HepG2 (cell line): ENCODE results near the gene BICDL1.

Source experiments
- ESRRA ChIP-seq: sonication (generic); formaldehyde crosslinking; IDR thresholded peaks from 2 replicates; pipeline ENCODE4 v1.5.1; 2020; ENCODE audit warnings: mild to moderate bottlenecking, low read depth, missing genetic modification reagents
- KDM1A ChIP-seq: IDR thresholded peaks from 2 replicates; pipeline ENCODE4 v1.6.1; 2016; ENCODE audit warnings: missing compliant biosample characterization
- MEIS1 ChIP-seq: sonication (generic); formaldehyde crosslinking; IDR thresholded peaks from 2 replicates; pipeline ENCODE4 v1.9.0; 2021; ENCODE audit warnings: mild to moderate bottlenecking, missing genetic modification reagents, moderate library complexity, borderline replicate concordance
- ZFX ChIP-seq: sonication (generic); formaldehyde crosslinking; IDR thresholded peaks from 2 replicates; pipeline ENCODE4 v1.4.0; 2020; ENCODE audit warnings: mild to moderate bottlenecking, low read depth, missing genetic modification reagents, moderate library complexity

GRCh38 chr12:119964929-119965328 is 24.1 kb upstream of the BICDL1 start:
- TF ChIP-seq KDM1A (CRISPR knock-in tag) = no peak
- TF ChIP-seq ZFX (CRISPR knock-in tag) = no peak
- no peak for TF ChIP-seq ESRRA (CRISPR knock-in tag)
- no peak for TF ChIP-seq MEIS1 (CRISPR knock-in tag)
